HG03066 (cell line): Measurements from ENCODE around the gene ATP8B4.
"Not testable (repeated sequence)": the region's sequence is repeated elsewhere in the genome, so short reads cannot be mapped to it uniquely, and the experiment has no call there.

Experiments
- ATAC-seq: cut with Tn5 transposase; IDR thresholded peaks from one replicate; pipeline ENCODE4 v1.9.1; 2021; ENCODE audit warnings: low read depth; ENCODE audit not compliant: unreplicated experiment

Gene ATP8B4

DNA sequence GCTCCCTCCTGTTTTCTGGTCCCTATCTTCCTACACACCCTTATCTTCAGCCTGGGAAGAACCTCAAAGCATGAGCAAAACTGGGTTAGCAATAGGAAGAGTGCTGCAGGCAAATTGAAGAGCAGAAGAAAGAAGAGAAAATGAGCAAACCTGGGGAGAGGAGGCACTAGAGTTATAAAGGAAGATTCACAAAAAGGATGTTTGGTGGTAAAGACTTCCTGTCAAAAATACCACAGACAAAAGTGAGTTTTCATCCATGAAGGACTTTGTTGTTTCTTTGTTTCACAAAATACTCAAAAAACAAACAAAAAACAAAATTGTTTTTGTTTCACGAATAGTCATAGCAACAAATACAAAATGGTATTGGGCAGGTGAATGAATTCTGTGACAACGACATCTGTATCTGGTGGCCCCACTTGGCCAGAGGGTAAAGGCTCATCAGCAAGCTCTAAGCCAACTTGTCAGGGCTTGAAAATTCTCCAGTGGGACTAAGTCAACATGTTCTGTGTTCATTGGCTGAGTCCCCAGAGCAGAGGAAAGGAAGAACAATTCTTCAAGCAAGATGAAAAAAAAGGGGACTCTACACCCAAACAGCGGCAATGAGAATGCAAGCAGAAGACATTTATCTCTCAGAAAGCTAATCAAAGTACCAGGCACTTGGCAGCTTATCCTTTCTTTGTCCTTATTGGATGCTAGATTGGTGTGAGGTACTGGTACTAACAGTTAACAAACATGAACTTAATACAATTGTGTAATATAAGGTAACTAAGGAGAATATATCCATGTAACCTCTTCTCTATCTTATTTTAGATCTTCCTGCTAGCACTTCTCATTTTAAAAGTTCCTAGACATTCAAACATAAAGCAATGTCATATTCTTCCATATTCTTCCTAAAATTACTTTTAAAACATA lies 9.7 kb downstream of the ATP8B4 start:
- ATAC-seq, result no peak

DNA sequence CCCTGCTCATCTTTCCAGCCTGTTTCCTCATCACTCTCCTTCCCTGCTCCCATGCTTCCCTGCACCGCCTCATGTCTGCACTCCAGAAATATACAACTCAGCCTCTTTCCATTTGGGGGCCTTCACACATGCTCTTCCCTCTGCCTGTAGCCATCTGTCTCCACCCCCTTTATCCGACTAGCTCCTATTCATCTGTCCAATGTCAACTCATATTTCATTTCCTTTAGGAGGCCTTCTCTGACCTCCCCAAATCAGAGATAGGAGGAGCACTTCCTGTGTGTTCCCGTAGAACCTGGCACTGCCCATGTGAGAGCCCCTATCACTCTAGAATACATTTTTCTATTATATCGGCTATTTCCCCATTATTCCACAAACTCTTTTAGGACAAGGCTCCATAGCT lies 10.6 kb downstream of the ATP8B4 start:
- ATAC-seq, result no peak

DNA sequence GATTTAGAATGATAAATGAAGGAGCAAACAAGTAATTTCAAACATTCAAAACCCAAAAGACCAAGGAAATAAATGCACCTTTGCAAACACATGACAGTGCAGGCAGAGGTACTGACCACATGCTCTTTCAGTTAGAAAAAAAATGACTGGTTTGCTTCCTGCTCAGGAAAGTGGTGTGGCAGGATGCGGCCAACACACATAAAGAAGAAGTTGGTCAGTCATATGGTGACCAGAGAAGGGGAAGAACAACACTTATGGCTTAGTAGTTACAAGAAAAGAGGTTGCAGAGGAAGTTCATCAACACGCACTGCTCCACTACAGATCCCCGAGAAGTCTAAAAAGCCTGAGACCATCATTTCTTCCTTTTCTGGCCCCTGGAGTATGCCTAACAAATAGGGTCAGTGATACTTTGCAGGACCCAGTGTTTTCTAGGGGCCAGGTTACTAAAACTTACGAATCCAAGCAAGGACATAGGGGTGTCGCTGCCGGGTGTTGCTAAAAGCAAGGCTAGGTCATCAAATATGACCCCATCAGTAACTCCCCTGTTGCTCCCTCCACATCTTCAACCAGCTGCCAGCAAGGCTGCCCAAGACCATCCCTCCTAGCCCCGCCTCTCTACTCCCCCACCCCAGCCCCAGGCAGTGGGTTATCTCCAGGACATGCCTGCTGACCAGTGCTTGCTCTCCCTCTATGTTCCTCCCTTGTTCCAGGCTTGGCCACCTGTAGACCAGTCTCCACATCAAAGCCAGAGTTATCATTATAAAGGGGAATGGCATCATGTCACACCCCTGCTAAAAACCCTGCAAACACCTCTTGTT lies 11.2 kb downstream of the ATP8B4 start:
- ATAC-seq, result peak; percentile 98

DNA sequence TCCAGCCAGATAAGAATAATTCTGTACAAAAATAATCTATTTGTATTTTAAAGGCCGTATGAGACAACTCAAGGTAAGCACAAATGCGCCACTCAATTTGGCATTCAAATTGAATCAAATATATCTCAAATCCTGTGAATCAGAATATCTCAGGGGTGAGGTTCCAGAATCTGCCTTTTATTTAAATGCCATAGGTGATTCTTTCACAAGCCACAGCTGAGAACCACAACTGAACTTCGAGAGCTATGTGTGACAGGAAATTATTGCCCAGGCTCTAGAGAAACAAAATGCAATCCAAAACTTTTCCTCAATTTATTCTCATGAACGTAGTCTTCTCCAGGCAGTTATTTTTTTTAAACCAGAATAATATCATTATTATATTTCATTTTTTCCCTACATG lies 11.9 kb downstream of the ATP8B4 start:
- no peak for ATAC-seq

DNA sequence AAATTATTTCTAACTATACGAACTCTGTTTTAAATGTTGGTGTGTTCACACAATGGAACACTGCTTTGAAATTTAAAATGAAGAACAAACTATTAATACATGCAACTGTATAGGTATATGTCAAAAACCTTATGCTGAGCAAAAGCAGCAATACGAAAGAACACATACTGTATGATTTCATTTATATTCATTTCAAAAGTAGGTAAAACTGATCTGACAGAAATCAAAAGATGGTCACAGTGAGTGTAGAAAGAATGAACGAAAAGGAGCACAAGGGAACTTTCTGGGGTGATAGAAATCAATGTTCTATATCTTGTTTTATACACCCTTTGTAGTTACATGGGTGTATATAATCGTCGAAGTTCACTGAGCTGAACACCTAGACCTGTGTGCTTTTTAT lies 12.6 kb downstream of the ATP8B4 start:
- ATAC-seq, result no peak

DNA sequence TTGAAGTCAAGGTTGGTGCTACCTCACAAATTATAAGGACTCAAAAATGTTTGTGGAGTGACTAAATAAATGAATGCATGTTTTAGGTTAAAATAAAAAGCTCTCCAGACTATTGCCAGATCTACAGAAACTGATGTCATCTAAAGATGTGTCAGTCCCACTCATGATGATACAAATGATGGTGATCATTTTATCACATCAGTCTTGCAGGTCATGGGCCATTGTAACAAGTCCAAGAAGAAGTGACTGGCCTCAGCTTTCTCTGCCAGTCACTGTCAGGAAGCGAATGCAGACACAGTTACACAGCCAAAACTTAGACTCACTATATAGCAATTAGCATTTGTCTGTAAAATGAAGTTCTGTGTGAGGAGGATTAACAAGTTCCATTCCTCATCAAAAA lies 18.5 kb downstream of the ATP8B4 start:
- ATAC-seq, result no peak

DNA sequence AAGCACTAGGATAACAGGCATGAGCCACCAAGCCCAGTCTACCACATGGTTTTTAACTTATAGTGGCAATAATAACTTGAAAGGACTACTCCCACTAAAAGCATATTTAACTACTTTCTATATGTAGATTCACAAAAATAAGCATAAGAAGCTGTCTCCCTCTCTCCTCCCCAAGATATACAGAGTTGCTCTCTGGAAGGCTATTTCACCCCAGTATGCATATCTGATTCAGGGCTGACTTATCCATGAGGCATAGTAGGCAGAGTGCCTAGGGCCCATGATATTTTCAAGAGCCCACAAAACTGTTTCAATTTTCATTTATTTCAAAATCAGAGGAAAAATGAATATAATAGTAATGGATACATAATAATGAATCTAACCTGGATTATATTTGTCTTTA lies 20.5 kb downstream of the ATP8B4 start:
- ATAC-seq, result no peak

DNA sequence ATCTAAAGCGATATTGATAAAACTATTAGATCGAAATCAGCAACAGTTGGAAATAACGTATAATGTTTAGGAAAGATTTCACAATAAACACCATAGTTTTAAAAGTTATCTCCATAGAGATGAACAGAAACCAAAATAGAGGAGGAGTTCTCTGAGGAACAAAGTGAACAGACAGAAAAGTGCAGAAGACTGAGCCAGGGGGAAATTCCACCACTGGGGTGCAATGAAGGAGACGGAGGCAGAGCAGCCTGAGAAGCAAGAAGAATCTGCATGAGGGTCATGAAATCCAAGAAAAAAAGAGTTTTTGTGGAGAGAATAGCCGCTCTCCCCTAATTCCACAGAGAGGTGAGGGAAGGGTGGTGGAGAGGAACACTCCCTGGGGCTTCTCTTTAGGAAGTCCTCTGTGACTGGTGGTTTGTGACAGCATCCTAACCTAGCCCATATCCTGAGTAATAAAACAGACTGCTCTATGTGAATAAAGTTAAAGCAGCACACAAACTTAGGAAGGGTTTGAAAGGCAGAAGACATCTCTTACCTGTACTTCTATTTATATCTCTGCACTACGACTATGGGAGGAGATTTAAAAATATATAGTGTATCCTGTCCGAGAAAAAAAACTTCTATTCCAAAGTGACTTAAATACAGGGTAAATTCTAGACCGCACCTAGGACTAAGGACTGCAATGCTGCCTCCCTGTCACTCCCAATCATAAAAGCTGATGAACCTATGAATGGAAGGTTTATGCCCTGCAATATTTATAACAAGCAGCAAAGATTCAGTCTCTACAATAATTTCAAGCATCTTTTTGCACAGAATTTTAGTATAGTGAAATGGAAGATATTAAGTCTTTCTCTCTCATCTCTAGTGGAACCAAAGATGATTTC lies 22.9 kb downstream of the ATP8B4 start:
- no peak for ATAC-seq

DNA sequence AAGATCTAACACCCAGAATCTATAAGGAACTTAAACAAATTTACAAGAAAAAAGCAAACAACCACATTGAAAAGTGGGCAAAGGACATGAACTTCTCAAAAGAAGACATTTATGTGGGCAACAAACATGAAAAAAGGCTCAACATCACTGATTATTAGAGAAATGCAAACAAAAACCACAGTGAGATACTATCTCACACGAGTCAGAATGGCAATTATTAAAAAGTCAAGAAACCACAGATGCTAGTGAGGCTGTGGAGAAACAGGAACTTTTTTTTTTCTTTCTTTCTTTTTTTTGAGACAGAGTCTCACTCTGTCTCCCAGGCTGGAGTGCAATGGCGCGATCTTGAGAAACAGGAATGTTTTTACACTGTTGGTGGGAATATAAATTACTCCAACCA lies 29.6 kb downstream of the ATP8B4 start:
- ATAC-seq, result not testable (repeated sequence)

DNA sequence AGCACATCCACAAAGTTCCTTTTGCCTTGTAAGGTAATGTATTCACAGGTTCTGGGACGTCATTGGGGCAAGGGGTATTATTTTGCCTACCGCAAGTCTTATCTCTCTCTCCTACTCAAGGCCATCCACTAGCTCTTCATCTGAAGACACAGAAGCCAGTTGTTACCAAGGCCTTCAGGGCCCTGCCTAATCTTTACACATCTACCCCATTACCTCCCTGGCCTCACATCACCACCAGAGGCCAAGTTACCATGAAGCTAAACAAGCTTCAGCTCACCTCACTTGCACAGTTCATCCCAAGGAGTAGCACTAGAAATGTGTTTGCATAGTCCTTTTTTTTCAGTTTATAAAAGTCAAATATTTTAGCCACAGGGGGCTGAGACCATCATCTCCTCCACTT lies 34.1 kb downstream of the ATP8B4 start:
- no peak for ATAC-seq

DNA sequence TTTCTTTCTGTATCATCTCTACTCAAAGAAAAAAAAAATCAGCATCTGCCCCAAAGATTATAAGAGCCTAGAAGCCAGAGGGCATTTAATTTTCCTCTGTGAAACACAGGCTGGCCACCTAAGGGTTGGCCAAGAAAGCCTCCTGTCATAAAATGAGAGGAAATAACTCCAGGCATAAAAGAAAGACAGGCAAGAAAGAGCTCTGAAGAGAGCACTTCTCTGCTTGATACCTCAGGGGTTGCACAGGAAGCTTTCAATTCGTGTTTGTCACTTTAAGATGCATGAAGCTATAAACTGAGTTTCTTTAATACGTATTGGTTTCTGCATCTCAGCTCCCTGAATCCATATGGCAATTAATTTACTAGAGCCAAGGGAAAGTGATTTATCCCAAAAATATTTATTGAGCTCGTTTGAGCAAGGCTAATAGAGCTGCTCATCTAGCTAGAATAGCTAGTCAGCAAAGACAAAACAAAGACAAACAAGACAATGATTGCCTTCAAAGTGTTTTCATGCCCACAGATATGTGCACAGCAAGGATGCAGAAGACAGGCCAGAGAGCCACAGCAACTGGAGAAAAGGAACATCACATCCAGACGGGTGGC lies 35.5 kb downstream of the ATP8B4 start:
- no peak for ATAC-seq

DNA sequence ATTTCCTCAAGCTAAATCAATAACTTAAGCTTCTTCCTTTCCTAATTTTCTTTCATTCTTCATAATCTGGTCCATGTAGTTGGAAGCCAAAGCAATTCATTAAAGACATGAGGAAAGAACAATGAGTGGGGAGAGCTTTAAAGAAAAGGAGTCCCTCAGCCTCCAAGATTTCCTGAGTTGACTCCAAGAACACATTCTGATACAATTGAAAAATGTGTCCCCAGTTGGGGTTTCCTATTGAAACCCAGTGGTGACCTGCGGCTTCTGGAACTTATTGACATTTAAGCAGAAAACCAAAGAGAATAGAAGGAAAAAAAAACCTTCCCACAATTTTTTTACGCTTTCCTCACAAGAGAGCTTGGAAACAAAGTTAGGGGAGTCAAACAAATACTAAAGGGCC lies 37.0 kb downstream of the ATP8B4 start:
- ATAC-seq, result no peak

DNA sequence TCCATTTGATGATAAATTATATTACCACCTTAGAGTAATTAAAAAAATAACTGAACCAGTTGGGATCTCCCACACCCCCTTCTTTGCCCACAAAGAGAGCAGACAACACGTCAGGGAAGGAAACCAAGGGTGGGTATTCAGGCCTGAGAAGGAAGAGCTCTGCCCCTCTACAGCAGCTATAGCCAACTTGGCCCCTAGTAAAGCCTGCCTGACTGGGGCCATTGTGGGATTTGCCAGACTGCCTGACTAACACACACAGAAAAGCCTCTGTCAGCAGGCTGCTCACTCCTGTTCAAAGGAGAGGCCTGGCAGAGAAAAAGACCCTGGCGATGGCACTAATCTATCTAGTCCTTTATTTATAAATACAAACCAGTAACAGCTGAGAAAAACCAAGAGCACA lies 41.4 kb downstream of the ATP8B4 start:
- ATAC-seq, result no peak

DNA sequence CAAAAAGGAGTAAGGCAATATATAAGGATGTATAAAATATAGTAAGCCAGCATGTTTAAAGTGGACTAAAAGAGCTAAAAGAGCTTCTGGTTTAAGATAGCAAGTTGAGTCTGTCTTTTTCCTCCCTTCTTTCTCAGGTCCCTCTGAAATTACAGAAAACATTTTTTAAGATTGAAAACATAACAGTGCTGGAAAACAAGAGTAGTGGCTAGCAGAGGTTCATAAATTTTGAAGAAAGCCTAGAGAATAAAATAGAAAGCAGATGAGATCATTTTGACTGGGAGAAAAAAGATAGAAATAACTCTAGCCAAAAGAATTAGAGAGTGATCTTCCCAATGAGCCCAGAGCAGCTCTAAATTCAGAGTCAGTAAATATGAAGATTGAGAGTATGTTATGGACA lies 41.9 kb downstream of the ATP8B4 start:
- ATAC-seq, result no peak

DNA sequence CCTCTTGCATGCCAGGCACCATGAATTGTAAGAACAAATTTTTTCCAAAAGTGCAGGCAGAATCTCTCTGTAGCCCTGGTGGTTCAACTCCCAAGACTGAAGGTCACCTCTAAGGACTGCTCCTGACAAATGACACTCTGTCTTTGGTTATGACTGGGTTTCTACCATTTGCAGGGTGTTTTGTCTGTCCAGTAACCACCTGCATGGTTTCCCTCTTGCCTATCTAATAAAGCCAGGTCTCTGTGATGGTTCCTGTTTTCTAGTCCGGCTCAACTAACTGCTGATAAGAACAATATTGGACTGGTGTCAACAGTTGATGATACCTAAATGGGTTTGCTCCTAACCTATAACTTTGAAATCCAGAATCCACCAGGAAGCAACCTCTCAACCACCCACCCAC lies 43.7 kb downstream of the ATP8B4 start:
- ATAC-seq, result no peak

DNA sequence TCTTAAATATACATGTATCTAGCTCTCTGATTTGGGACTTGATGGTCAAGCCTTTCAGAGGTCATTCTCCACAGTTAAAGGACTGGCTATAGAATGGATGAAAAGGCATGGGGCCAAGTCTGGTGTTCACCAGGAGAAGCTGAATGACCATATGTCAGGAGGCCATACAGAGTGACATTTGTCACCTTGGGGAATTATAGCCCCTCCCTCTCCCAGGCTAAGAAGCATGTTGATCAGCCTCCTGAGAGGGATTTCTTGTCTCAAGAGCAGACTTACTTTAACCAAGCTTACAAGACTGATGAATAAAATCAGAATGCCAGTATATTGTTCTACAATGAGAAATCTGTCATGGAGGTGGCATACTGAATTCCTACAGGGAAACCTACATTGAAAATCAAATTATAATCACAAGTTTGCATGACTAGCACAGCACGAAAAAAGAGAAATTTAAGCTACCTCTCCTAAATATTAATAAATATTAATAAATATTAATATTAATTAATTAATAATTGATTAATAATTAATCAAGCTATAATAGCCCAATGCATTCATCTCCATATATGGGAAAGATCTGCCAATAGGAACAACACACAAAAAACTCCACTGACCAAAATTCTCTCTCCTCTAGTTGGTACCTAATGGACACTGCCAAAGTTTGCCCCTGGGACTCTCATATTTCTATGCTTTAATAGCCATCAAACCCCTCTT lies 47.3 kb downstream of the ATP8B4 start:
- ATAC-seq, result no peak

DNA sequence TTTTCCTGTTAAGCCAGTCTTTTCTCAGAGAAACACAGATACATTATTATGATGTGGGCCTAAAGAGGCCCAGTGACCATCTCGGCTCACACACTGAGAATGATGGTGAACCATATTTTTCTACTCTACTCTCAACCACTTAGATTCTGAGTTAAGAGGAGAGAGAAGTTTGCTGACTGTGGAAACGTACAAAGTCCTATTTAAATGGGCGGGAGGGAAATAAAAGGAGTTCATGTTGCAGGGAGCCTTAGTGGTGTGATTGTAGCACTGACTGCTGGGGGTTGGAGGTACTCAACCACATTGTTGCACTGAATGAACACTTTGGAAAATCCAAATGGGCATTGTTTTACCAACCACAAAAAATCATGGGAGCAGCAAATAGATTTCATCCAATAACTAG lies 51.0 kb downstream of the ATP8B4 start:
- no peak for ATAC-seq

DNA sequence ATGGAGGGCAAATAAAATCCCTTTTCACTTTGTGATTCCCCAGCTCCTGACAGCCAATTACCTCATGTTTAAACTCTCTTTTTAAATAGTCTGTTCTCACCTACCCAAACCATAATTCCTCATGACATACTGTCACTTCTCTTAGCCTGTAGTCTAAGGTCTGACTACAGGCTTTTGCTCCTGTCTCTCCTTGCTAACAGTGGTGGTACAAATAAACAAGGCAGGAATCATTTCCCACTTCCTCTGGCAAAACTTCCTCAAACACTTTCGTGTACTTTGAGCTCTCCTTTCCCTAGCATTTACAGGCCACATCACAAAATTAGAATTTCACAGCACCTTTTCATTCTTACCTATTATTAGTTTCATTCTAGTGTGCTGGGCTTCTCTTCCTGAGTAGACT lies 51.8 kb downstream of the ATP8B4 start:
- no peak for ATAC-seq

DNA sequence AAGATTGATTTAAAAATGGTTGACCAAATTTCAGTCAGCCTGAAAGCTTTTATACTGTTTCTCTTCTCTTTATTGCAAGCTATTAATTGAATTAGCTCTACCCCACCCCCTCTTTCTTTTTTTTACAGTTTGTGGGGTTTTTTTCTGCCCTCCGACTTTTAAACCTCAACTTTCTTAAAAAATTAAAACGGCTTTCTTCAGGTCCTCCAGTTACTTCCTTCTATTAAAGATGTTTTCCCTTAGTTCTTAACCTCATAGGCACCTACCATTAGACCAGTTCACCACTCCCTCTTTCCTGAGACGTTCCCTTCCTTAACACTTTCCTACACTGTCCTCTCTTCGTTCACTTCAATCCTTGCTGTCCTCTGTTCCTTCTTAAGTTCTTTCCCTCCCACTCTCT lies 52.4 kb downstream of the ATP8B4 start:
- no peak for ATAC-seq

DNA sequence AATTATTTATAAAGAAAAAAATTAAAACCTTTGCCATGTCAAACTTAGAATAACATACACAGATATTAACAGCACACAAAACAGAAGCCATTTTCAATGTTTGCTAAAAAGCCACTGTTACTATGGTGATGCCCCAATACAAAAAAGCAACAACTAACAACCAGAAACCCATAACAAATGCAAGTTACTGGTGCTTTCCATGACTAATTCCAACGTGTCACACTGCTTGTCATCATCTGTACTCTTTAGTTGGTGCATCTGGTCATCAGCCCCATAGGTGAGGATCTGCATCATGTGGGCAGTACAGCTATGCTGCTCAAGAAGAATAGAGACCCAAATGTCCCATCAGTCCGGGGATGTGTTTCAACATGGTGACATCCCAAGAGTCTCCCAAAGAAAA lies 52.8 kb downstream of the ATP8B4 start:
- no peak for ATAC-seq
